ENCODE results near the gene LRFN4.

The LRFN4 gene

DNA sequence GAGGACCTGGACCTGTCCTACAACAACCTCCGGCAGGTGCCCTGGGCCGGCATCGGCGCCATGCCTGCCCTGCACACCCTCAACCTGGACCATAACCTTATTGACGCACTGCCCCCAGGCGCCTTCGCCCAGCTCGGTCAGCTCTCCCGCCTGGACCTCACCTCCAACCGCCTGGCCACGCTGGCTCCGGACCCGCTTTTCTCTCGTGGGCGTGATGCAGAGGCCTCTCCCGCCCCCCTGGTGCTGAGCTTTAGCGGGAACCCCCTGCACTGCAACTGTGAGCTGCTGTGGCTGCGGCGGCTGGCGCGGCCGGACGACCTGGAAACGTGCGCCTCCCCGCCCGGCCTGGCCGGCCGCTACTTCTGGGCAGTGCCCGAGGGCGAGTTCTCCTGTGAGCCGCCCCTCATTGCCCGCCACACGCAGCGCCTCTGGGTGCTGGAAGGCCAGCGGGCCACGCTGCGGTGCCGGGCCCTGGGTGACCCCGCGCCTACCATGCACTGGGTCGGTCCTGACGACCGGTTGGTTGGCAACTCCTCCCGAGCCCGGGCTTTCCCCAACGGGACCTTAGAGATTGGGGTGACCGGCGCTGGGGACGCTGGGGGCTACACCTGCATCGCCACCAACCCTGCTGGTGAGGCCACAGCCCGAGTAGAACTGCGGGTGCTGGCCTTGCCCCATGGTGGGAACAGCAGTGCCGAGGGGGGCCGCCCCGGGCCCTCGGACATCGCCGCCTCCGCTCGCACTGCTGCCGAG is 1.5 kb downstream of the LRFN4 start:
- no peak for DNase-seq (ENCODE audit: low read depth)

DNA sequence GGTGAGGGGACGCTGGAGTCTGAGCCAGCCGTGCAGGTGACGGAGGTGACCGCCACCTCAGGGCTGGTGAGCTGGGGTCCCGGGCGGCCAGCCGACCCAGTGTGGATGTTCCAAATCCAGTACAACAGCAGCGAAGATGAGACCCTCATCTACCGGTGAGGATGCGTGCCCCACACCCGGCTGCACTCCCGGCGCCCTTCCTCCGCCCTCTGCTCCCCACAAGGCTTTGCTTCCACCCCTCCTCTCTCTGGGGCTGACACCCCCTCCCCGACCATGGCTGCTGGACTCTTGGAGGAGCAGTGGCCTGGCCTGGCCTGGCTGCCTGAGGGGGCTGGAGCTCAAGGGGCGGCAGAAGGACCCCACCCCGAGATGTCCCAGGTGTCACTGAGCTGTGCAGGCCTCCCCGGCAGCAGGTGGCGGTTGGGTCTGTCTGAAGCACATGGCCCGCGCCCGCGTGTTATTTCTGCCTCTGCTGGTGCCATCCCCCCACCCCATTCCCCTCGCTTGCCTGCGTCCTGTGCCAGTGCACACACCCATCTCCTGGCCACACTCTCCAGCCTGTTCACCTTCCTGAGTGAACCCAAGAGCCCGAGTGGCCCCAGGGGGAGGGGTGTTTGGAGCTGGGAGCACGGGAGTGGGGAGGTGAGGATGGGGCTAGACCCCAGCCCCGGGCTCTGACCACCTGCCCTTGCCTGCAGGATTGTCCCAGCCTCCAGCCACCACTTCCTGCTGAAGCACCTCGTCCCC is 2.2 kb downstream of the LRFN4 start:
- no peak for DNase-seq (ENCODE audit: low read depth)

DNA sequence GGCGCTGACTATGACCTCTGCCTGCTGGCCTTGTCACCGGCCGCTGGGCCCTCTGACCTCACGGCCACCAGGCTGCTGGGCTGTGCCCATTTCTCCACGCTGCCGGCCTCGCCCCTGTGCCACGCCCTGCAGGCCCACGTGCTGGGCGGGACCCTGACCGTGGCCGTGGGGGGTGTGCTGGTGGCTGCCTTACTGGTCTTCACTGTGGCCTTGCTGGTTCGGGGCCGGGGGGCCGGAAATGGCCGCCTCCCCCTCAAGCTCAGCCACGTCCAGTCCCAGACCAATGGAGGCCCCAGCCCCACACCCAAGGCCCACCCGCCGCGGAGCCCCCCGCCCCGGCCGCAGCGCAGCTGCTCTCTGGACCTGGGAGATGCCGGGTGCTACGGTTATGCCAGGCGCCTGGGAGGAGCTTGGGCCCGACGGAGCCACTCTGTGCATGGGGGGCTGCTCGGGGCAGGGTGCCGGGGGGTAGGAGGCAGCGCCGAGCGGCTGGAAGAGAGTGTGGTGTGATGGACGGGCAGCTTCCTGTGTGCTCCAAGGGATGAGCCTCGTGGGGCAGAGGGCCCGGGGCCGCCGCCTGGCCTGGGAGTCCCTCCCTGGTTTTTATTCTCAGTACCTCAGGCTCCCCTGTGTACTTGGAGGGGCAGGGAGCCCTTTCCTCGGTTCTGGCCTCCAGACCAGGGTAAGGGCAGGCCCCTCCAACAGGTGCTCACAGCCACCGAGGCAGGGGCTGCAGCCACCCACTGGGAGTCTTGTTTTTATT is 3.0 kb downstream of the LRFN4 start:
- DNase-seq (ENCODE audit: low read depth): no peak

DNA sequence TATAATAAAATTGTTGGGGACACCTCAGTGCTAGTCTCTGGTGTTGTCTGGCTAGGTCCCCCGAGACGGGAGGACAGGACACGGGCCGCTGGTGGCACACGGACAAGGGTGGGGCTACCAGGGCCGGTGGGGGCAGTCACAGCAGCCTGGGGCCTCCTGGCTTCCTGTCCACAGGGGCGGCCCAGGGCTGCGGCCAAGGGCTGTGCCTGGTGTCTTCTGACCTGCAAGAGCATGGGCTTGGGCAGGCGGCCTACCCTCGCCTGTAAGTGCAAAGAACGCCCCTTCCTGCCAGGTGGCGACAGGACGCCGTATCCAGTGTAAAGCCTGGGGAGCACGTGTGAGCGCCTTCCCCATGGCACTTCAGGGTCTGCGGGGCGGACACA is 3.6 kb downstream of the LRFN4 start:
- no peak for DNase-seq (ENCODE audit: low read depth)

DNA sequence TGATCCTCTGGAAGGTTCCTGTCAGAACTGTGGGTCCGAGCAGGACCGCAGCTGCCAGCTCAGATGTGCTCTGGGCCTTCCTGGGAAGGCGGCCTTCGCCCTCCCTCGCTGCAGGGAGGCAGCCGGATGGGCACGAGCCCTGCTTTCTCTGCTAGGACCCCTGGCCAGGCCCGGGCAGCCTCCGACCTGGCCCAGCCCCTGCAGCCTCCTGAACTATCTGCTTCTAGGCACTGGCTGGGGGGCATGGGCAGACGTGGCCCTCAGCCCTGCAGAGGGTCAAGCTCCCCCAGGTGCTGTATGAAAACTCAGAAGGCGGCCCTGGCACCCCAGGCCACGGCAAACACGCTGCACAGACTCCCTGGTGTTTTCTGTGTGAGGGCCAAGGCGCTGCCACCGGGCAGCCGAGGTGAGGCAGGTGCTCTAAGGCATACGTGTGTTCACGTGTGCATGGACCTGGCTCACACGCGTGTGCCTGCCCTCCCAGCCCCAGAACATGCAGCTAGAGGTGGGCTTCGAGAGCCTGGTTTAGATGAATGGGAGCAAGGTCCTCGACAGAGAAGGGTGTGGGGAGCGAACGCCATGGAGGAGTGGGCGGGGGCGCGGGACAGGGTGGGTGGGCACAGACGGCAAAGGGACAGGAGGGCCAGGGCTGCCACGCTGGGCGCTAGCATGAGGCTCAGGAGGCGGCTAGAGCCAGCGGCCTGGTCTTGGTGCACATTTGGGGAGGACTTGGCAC is 4.3 kb downstream of the LRFN4 start:
- no peak for DNase-seq (ENCODE audit: low read depth)

DNA sequence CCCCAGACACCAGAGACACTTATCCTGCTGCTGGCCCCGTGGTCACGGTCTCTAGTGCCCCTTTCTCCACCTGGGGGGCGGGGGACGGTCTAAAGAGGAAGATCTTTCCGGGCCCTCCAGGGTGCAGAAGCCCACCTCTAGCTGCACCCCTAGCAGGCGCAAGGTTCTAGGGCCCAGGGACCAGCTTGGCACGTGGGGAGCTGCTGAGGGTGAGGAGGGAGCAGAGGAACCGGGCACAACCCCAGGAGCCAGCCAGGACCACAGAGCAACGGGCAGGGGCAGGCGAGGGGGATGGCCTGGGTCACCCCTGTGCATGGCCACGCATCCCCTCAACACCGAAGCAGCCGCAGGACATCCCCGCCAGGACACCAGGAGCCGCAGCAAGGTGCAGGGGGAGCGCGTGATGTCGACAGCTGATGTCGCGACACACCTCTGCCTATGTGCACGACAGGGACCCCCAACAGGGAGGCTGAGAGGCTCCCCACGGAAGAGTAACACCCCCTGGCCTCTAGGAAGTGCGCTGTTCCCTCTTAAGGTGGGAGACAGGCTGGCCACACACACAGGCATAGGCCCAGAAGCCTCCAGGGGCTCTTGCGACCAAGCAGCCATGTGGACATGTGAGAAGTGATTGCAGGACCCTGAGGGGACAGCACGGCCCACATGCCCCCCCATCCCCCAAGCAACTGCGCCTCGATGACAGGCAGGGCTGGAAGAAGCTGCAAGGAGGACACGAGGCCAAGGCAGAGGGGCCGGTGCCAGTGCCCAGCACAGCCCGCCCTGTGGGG is 5.1 kb downstream of the LRFN4 start:
- no peak for DNase-seq (ENCODE audit: low read depth)

DNA sequence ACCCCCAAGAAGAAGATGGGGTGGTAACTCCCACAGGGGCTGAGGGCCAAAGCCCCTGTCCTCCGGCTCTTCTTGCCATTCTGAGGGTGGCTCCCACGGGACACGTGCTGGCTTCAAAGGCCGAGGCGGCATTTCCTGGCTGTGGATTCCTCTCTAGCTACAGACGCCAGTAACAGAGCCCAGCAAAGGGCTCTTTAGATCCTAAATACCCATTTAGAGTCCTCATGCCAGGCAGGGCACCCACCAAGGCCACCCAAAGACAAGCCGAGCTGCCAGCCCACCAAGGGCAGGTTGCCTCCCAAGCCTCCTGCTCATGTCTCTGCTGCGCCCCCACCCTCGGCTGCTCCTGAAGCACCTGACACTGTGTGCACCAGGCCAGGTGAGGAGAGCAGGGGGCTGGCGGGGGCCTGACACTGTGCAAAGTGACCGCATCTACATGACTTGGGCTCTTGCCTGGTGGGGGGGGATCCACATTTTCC is 5.7 kb downstream of the LRFN4 start:
- no peak for DNase-seq (ENCODE audit: low read depth)

DNA sequence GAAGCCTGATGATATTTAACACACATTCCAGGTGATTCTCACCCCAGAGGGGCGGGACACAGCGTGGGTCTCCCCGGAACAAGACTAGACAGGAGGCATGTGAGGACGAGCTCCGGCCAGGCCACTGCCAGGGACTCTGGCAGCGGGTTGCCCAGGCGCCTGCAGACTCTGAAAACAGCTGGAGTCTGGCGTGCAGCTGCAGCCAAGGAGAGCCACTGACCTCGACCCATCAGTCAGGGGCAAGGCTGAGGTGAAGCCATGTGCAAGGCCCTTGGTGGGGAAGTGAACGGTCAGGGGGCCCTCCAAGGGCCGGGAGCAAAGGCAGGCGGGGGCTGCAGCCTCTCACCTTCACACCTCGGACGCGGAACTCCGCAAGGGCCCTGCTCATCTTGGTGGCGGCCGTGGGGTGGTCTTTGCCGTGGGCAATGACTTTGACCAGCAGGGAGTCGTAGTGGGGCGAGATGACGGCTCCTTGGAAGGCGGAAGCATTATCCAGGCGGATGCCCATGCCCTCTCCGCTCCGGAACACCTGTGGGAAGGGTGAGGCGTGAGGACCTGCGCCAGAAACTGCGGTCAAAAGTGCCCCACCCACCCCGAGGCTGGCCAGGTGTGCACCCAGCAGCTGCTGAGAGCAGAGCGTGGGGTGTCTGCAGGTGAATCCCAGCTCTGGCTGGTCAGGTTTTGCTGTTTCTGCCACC is 6.7 kb downstream of the LRFN4 start:
- no peak for DNase-seq (ENCODE audit: low read depth)

DNA sequence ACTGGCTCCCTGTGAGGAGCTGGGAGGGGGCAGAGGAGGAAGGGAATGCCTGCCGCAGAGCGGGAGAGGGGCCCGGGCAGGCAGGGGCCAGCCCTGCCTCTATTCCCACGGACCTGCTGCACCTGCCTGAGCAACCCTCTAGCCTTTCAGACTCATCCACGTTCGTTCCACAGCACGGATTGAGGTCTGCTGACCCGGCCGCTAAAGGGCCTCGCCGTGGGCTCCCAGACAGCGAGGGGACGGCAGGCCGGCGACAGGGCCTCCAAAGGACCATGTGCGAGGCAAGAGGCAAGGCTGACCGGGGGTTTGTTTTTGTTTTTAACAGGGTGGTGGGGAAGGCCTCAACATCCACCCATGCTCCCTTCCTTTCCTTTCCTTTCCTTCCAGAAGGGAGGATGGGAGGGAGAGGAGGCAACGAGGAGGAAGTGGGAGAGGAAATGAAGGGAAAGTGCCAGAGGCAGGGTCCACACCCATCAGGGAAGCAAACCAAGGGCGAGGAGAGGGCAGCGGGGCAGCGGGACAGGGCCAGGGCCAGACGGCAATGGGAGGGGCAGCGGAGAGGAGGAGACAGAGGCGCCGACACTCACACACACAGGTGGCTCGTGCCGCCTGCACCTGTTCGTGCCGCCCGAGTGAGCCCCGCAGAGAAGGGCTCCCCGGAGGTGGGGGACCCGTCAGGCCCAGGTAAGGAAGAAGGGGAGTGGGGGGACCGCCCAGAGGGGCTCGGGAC is 7.5 kb downstream of the LRFN4 start:
- no peak for DNase-seq (ENCODE audit: low read depth)

DNA sequence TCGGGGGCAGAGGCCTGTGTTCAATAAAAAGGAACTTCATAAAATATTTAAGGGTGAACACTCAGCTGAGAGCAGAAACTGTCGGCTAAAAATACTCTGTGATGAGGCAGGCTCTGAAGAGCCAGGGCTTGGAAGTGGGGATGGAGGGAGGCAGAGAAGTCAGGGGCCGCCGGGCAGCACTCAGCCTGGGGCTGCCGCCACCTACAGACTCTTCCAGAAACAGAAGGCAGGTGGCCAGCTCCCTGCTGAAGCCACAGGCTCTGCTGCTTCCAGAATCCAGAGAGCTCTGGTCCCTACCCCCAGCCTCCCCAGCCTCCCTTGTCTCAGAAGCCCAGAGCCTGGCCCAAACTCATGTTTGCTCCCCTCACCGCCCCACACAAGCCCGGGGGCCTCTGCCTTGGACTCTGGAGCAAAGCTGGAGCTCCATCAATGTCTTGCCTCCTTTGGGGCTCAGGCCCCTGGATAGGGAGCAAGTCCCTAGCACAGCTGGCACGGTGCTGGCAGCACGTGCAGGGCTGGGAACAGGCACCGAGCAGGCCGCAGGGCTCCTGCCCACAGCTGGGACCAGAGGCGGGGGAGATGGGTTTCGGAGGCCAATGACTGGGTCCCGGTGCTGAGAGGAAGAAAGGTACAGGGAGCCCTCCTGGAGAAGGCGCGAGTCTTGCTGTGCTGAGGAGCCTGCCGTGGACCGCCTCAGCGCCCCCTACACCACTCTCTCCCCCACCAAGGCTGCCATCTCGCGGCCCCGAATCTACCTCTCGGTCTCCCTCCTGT is 8.2 kb downstream of the LRFN4 start:
- no peak for DNase-seq (ENCODE audit: low read depth)

DNA sequence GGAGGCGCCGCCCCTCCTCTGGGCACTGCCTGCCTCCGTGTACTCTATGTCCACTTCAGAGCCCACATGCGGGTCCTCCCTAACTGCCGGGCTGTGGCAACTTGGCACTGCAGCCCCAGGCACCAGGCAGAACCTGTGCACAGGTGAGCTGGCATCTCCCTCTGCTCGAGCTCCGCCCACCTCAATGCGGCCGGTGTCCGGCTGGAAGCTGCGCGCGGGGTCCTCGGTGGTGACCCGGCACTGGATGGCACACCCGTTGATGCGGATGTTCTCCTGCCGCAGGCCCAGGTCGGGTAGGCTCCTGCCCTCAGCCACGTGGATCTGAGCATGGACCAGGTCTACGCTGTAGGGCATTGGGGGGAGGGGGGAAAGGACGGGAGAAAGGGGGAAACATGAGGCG is 9.1 kb downstream of the LRFN4 start:
- no peak for DNase-seq (ENCODE audit: low read depth)

DNA sequence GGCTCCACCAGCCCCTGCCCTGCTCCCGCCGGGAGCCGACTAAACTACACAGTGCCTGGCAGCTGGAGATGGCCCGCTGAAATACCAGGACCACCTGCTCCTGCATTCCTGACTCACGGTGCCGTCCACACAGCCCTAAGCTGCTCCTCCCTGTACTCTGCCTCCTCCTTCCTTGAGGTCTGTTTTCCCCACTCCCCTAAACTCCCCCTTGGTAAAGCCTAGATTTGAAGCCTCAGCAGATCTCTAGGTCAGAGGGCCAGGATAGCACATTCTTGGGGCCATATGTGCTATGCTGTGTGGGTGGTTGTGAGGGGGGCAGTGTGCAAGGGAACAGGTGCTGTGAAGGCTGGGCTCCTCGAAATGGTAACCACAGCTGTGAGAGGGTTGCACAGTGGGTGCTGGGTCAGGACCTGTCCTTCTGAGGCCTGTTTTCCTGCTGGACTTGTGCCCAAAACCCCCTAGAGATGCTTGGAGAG is 9.7 kb downstream of the LRFN4 start:
- DNase-seq (ENCODE audit: low read depth): no peak

DNA sequence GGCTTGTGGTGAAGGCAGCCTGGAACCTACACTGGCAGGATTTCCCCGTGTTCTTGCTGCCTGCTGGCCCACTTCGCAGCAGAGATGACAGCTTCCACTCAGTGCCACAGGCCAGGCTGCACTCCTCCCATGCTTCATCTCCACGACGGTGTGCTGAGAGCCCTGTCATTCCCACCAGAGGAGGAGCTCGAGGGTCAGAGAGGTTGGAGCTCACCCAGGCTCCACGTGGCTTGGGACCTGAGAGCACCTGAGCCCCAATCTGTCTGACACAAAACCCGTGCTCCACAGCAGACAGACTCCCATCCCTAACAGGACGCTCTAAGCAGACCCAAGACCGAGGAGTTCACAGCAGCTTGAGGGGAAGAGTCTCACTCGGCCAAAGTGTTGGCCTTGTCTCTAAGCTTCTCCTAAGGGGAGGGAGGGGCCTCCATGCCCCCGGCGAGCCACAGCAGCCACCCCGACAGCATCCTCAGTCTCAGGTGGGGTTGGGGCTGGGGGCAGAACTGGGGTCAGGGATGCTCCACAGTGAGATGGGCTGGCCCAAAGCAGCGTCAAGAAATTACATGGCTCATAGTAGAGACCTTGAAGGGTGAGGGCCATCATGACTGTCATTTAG is 10.7 kb downstream of the LRFN4 start:
- DNase-seq (ENCODE audit: low read depth): no peak

DNA sequence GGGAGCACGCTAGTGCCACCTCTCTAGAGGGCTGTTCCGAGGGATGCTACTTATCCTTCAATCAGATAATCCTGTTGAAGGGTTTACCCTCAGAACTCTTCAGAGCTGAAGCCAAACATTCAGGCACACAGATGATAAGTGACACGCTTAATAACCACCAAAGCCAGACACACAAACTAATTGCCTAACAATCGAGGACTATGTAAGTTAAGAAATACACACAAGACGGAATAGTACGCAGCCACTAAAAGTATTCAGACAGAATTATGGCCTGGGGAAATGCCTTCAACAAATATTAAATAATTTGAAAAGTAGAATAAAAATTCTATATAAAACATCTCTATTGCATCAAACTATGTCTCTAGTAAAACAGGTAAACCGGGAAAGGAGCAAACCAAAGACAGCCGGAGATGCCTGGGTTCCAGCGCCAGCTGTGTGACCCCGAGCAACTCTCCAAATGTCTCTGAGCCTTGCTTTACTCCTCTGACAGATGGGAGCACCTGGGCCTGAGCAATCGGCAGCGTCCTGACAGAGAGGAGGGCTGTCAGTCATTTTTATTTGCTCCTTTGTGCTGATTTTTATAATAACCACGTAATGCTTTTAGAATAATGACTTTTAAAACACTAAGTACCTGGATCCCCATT is 11.3 kb downstream of the LRFN4 start:
- DNase-seq (ENCODE audit: low read depth): no peak

DNA sequence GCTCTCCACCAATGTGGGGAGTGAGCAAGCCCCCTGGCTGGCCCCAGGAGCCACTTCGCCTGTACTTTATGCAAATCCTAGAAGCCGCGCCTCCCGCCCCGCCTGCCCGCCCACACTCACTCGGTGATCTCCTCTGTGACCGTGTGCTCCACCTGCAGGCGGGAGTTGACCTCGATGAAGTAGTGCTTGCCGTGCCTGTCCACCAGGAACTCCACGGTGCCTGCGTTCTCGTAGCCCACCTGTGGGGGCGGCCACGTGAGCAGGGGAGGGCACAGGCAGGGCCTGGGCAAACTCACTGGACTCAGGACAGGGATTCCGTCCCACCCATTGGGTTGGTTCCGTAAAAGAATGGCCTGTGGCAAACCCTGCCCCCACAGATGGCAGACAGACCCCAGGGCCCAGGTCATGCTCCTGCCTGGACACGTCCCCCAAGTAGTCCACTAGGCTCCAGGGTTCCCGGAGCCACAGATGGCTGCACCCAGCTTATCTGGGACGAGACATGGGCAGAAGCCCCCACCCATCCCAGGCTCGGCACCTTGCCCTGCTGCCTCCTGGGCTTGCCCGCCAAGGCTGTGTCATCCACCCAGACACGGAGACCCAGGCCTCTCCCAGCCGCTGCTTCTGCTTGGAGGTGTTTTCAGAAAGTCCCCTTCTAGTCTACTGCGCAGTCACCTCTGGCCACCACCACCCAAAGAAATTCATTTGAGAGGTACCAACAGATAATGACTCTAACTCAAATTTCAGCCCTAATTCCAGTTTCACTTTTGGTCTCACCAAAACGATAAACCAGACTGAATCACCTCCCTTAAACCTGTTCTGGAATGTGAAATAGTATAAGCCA is 12.1 kb downstream of the LRFN4 start:
- DNase-seq (ENCODE audit: low read depth): peak; percentile 68

DNA sequence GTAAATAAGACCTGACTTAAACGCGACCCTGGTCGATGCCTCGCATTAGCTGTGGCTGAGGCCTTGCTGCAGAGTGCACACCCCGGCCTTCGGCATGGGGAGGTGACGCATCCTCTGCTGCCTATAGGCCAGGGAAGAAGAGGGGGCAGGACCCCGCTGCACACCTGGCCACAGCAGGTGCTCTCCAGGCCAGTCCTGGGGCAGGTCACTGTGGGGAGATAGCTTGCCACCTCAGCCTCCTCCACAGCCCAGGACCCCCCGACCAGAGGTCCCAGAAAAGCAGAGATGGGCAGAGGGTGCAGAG is 12.7 kb downstream of the LRFN4 start:
- DNase-seq (ENCODE audit: low read depth): no peak

DNA sequence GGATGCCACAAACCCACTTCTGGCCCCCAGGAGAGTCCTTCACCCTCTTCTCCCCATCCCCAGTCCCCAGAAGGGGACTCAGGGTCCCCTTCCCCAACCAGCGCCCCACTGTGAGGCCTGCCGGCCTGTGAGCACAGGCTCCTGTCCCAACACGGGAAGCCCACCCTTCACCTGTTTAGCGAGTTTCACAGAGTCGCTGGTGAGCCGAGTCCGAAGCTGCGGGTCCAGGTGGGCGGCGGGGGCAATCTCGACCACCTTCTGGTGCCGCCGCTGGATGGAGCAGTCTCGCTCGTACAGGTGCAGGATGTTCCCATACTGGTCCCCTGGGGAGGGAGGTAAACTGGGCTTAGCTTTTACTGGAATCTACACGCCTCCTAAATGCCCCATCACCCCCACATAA is 13.3 kb downstream of the LRFN4 start:
- DNase-seq (ENCODE audit: low read depth): no peak

All from activated T-helper 9 cell treated with anti-CD3 and anti-CD28 coated beads, Interleukin-2, amount 50 U/mL, for 16 hours (primary cell).